Ascending aorta (tissue), 2 donors: ENCODE results near the gene NUBP2. TPM values are rescaled to one million over a fixed set of nuclear protein-coding genes. Genes with fewer than 3 reads are reported as not detected.

ENCODE experiments used
- DNase-seq, 2 donors: peaks; one replicate each; pipeline ENCODE4 v3.0.0-alpha.2; 2019; ENCODE audit warnings: low spot score in 2 of 2
- H3K27ac ChIP-seq, 2 donors: fragments of 200-600 bp; sonication (generic); one replicate each; pipeline ENCODE4 v1.5.1; 2016 to 2017; ENCODE audit warnings: mild to moderate bottlenecking in 1 of 2
- H3K27me3 ChIP-seq: fragments of 200-600 bp; sonication (generic); one replicate; pipeline ENCODE4 v1.5.1; 2017
- H3K36me3 ChIP-seq, 2 donors: fragments of 200-600 bp; sonication (generic); one replicate each; pipeline ENCODE4 v1.5.1; 2016
- H3K4me1 ChIP-seq, 2 donors: fragments of 200-600 bp; sonication (generic); one replicate each; pipeline ENCODE4 v1.5.1; 2016 to 2017; ENCODE audit warnings: mild to moderate bottlenecking in 1 of 2
- H3K4me3 ChIP-seq, 2 donors: fragments of 200-600 bp; sonication (generic); one replicate each; pipeline ENCODE4 v1.5.1; 2016 to 2017; ENCODE audit warnings: mild to moderate bottlenecking in 1 of 2
- H3K9me3 ChIP-seq, 2 donors: fragments of 200-600 bp; sonication (generic); one replicate each; pipeline ENCODE4 v1.5.1; 2016
- intact Hi-C: fragments of 100-400 bp; cut with DNase I; formaldehyde crosslinking; loops from one replicate; pipeline ENCODE4 v1.15.1; 2023
- total RNA-seq: library from RNA; depleted of rRNA; stranded (reverse); fragments of >200 nt; gene quantifications from one replicate; pipeline ENCODE4 v1.1.0, GENCODE V29; 2016
- TF ChIP-seq, protein P1 (sequence below), 3 experiments: fragments of 200-600 bp in 2 of 3; fragments of 450-650 bp in 1 of 3; sonication (generic) in 2 of 3; IDR thresholded peaks; one replicate each; pipeline ENCODE4 v1.5.1; 2016 to 2019; ENCODE audit warnings: antibody characterized with exemption in 3 of 3, mild to moderate bottlenecking in 1 of 3, moderate library complexity in 1 of 3

NUBP2 gene
- total RNA-seq, 1 donor from 2014 or later = 182 TPM

DNA sequence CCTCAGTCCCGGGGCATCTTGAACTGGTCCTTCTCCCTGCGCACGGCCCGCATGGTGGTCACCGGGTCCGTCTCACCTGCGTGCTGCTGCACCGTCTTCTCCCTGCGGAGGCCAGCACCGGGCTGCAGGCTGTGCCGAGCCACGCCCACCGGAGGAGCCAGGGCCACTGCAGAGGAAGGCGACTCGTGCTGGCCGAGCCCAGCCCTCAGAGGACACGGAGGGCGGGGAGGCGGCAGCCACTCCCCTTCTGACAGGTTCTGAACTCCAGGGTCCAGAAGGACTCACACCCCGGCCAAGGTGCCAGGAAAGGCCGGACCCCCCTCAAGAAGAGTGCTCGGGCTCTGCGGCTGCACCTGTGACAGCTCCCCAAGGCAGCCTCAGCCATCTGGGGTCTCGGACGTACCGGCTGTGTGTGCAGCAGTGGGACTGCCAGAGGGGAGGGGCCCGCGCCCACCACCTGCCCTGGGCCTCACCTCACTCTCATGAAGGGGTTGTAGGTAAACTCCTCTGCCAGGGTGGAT is 26.6 kb downstream of the NUBP2 start:
- intact Hi-C loops = no loop called here
- Histone ChIP-seq H3K4me1 (no peaks in the 10 kb centered on the region), H3K36me3 (peaks cover 25 to 63% of the 10 kb centered on the region in 2 donors), H3K4me3 (no peak overlapping the region), H3K9me3 (no peaks in the 10 kb centered on the region), H3K27me3 (no peaks in the 10 kb centered on the region), H3K27ac (no peak overlapping the region)
- TF ChIP-seq, protein P1, sequence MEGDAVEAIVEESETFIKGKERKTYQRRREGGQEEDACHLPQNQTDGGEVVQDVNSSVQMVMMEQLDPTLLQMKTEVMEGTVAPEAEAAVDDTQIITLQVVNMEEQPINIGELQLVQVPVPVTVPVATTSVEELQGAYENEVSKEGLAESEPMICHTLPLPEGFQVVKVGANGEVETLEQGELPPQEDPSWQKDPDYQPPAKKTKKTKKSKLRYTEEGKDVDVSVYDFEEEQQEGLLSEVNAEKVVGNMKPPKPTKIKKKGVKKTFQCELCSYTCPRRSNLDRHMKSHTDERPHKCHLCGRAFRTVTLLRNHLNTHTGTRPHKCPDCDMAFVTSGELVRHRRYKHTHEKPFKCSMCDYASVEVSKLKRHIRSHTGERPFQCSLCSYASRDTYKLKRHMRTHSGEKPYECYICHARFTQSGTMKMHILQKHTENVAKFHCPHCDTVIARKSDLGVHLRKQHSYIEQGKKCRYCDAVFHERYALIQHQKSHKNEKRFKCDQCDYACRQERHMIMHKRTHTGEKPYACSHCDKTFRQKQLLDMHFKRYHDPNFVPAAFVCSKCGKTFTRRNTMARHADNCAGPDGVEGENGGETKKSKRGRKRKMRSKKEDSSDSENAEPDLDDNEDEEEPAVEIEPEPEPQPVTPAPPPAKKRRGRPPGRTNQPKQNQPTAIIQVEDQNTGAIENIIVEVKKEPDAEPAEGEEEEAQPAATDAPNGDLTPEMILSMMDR (IDR thresholded peaks at IDR 0.05) = no peak
- DNase-seq = no peak

DNA sequence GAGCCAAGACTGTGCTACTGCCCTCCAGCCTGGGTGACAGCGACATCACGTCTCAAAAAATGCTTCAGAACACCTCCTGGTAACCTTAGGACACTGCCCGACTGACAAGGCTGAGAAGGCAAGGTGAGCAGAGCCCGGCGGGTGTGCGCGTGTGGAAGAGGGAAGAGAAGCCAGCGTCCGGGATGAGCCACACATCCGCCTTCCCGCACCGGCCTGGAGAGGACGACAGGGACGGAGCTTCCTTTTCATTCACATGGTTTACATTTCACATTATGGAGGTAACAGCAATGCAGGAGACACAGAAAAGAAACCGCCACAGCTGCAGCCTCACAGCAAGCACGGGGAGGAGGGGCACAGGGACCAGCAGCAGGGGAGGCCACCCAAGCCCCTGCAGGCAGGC is 27.3 kb downstream of the NUBP2 start:
- no peak overlapping the region for H3K27ac ChIP-seq
- DNase-seq = no peak
- no peaks in the 10 kb centered on the region for H3K9me3 ChIP-seq
- TF ChIP-seq, protein P1 (IDR thresholded peaks at IDR 0.05) = no peak
- intact Hi-C loops = no loop called here
- no peaks in the 10 kb centered on the region for H3K4me1 ChIP-seq
- H3K27me3 ChIP-seq = no peaks in the 10 kb centered on the region
- H3K36me3 ChIP-seq = peaks cover 25 to 61% of the 10 kb centered on the region in 2 donors
- H3K4me3 ChIP-seq = no peak overlapping the region

DNA sequence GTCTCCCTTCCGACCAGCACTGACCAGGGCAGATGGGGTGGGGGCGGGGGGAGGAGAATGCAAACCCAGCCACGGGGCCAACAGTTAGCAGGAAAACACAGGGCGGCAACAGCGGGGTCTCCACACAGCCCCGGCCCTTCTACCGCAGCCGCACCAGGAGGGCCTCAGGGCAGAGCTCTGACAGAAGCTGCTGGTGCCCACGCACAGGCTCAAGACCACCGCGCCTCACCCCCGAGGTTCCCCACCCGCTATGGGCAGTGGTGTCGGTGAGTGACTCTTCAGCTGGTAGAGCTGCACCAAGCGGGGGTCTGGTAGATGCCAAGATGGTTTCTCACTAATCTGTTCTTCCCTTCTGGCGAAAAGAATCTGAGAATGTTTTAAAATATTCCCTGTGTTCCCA is 27.8 kb downstream of the NUBP2 start:
- Histone ChIP-seq H3K4me3 (no peak overlapping the region), H3K27me3 (no peaks in the 10 kb centered on the region), H3K9me3 (no peaks in the 10 kb centered on the region), H3K4me1 (no peaks in the 10 kb centered on the region), H3K27ac (no peak overlapping the region), H3K36me3 (peaks cover 25 to 64% of the 10 kb centered on the region in 2 donors)
- TF ChIP-seq, protein P1 (IDR thresholded peaks at IDR 0.05) = no peak
- DNase-seq = no peak
- intact Hi-C loops = no loop called here

DNA sequence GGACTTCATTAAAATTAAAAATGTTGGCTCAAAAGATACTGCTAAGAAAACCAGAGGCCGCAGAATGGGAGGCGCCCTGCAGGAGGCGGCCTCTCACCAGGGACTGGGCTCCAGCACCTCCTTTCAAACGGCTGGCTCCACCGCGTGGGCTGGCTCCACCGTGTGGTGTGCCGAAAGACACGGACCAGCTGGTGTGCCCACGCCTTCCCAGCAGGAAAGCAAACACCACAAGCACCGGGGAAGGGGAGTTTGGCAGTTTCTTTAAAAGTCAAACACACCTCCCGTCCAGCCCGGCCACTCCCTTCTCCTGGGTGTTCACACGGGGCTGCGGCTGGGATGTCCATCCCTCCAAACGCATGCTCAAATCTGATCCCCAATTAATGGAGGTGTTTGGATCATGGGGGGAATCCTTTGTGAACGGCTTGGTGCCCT is 30.0 kb downstream of the NUBP2 start:
- H3K4me1 ChIP-seq = no peaks in the 10 kb centered on the region
- H3K36me3 ChIP-seq = peaks cover 39 to 60% of the 10 kb centered on the region in 2 donors
- H3K9me3 ChIP-seq = no peaks in the 10 kb centered on the region
- no peak for DNase-seq
- H3K27me3 ChIP-seq = no peaks in the 10 kb centered on the region
- H3K4me3 ChIP-seq = no peak overlapping the region
- TF ChIP-seq, protein P1 (IDR thresholded peaks at IDR 0.05) = peak; percentile 11 to 29 (median 14)
- no peak overlapping the region for H3K27ac ChIP-seq
- intact Hi-C loops = no loop called here

DNA sequence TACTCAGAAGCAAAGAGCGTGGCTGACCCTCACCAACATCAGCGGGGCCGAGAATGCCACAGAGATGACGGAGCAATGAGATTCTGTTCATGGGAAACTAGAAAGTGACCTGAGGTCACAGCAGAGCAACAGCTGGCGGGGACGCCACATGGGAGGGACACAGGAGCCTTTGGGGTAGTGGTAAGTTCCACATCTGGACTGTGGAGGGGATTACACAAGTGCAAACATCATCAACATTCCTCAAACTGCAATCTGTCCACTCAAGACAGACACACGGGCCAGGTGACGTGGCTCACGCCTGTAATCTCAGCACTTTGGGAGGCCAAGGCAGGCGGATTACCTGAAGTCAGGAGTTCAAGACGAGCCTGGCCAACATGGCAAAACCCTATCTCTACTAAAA is 32.7 kb downstream of the NUBP2 start:
- TF ChIP-seq, protein P1 (IDR thresholded peaks at IDR 0.05) = no peak
- H3K36me3 ChIP-seq = peaks cover 42 to 61% of the 10 kb centered on the region in 2 donors
- H3K27ac ChIP-seq = no peak overlapping the region
- H3K4me3 ChIP-seq = no peak overlapping the region
- H3K9me3 ChIP-seq = no peaks in the 10 kb centered on the region
- intact Hi-C loops = no loop called here
- H3K4me1 ChIP-seq = no peaks in the 10 kb centered on the region
- H3K27me3 ChIP-seq = no peaks in the 10 kb centered on the region
- DNase-seq = no peak
